NCI-H69 (cell line): ENCODE data around the gene FILIP1L.

Experiments
- DNase-seq: peaks from one replicate; lab custom pipeline; 2025; lab: John Stamatoyannopoulos, UW

The FILIP1L gene

GRCh38 chr3:99891610-99892285 is 222.6 kb downstream of the FILIP1L start:
- DNase-seq: no peak

GRCh38 chr3:99885851-99886250 is 228.4 kb downstream of the FILIP1L start:
- no peak for DNase-seq

DNA sequence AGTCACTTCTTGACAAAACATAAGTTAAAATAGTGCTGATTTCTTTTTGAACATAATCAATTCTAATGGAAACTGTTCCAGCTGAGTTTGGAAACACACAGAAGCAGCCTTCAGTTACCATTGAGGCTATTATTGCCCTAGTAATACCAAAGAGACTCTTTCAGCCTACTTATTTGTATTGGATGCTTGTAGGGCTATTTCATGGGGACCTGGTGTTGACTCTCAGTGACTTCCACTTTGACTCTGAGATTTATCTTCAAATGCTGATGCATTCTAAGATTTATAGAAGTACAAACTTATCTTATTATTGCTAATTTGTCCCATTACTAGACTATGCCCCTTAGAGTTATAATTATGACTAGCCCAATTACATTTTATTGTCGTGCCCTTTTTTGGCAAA is 229.2 kb downstream of the FILIP1L start:
- DNase-seq: no peak

DNA sequence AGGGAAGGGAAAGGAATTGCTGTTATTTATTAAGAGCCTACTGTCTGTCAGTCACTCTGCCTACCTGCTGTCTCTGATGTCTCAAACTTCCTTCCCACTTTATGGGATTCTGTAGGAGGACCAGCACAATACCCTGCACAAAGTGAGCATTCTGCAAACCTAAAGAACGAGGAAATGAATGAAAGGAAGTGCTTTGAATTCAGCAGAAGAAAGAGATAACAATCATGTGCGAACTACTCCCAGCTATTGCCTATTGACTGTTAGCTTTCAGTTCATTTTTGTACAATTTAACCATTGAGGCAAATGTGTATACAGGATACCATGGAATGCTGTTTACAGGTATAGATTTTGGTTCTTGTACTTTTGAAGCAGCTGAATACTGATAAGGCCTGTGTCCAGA is 229.8 kb downstream of the FILIP1L start:
- no peak for DNase-seq

GRCh38 chr3:99883693-99884092 is 230.6 kb downstream of the FILIP1L start:
- no peak for DNase-seq

GRCh38 chr3:99883138-99883461 is 231.2 kb downstream of the FILIP1L start:
- no peak for DNase-seq

DNA sequence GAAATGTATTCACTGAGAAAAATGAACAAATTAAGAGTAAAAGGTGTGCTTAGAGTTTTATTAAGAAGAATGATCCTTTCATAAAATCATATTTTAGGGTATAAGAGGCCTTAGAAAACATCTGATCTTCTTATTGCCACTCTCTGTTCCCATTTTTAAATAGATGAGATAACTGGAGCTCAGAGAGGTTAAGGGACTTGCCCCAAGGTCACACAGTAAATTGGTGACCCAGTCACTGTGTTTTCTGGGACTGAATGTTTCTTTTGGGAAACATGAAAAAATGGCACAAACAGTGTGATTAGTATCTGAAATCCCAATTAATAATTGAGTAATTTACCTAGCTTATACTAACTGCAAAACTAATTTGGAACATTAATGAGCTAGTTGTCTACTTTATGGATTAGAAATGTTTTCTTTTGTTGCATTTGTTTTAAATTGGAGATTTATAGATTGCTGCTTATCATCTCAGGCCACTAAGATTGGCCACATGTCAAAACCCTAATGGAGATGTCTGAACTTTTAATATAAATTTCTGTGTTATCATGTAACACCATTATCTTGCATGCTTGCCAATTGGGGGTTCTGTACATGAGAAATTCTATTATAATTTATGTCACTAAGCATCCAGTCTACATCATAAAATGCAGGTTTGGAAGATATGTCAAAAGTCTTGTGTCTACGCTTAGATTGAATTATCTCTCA is 231.7 kb downstream of the FILIP1L start:
- no peak for DNase-seq

DNA sequence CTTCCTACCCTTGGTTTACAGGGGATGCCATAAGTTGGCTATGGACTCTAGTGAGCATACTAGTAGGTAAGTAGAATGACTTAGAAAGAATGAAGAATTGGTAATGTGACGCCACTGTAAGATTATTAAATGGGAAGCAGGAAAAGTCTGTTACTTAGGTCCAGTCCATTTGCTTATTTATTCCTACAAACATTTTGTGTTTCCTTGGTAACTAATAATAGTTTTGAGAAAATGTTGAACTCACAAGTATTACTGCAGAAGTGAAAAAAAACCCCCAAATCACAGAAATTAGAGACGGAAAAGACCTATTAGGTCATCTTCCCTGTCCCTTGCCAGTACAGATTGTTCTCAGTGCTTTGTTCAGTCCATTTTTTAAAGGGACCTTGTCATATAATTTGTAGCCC is 233.2 kb downstream of the FILIP1L start:
- DNase-seq: no peak

DNA sequence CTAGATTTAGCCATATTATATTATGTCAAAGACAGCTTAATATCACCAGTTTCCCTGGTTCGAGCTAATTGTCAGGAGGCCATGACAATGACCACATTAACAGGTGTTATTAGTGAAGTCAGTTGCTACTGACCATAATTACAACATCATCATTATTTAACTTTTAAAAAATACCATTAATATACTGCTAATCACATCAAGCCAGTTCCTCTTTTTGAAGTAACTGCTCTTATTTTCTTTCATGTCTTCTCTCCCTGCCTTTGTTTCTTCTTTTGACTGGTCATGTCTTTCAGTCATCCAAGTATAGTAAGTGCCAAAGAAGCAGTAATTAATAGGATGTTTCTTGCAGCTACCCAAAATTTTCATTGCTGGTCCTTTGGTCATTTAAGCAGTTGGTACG is 235.0 kb downstream of the FILIP1L start:
- no peak for DNase-seq

DNA sequence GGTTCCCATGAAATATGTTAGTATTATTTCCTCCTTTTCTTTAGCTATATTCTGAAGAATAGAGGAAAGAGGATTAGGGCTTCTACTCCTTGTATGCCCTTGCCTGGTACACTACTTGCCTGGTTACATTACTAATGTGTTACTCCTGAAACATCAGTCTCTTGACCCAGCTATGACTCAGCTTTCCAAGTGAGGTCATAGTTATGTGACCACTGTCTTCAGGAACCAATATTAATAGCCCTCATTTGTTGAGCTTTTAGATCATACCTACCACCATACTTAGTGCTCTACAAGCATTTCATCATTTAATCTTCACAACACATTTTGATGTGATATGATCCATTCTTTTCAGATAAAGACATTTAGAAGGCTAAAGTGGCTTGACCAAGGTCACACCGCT is 236.3 kb downstream of the FILIP1L start:
- DNase-seq: no peak

DNA sequence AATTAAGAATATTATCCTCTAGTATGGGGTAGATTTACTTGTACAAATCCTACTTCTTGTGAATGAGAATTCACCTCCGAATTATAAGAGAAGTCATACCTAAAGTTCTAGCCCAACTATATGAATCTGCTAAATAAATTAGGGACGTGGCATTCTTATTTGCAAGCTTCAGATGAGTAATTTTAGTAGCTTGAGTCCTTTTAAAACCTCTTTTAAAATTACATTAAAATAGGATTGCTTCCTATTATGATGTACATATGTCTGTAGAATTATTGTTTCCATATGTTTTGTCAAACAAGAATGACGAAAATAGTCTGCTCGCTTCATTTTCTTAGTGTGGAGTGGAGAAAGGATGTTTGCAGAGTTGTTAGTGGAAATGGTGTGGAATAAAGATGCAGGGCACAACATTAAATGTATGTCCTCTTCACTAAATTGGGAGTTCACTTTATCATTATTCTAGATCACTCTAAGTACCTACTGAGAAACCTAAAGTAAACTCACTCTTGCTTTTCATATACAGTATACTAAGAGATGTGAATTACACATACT is 237.2 kb downstream of the FILIP1L start:
- DNase-seq: no peak

DNA sequence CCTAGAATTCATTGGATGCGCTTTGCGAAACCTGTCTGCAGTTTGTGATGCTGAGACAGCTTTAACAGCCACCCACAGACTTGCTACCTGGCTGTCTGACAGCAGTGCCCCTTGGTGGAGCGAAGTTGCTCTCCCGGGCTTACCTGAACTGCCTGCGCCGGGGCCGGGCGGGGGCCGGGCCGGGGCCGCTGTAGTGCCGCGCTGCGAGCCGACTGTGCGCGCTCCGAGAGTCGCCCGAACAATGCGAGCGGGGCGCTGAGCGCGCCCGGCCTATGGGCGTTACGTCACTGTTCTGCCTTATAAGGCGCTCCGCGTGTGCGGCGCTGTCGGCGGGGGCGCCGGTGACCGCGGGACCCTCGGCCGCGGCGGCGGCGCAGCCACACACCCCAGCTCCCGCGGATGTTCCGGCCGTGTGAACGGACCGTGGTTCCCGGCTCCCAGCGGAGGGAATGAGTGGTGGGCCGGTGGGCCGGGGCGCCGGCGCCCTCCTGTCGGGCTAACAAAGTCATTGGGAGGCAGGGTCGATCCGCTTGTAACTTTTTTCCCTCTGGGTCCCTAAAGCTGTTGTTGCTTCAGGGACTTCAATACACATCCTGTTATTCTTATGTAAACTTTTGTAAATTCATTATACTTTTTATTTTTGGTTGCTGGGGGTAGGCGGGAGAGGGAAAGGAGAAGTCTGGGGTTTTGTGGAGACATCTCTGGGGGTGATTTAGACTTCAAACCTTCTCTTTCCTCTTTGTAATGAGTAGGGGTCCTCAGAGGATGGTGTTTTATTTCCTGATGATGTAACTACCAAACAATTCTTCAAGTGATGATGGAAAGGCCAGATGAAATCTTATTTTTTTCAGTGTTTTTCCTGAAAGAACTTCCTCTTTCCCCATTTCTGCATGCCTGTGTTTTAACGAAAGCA is 238.1 kb downstream of the FILIP1L start:
- no peak for DNase-seq

- no peak for DNase-seq
These were observed 238.7 kb downstream of the FILIP1L start for GRCh38 chr3:99875581-99875928.

DNA sequence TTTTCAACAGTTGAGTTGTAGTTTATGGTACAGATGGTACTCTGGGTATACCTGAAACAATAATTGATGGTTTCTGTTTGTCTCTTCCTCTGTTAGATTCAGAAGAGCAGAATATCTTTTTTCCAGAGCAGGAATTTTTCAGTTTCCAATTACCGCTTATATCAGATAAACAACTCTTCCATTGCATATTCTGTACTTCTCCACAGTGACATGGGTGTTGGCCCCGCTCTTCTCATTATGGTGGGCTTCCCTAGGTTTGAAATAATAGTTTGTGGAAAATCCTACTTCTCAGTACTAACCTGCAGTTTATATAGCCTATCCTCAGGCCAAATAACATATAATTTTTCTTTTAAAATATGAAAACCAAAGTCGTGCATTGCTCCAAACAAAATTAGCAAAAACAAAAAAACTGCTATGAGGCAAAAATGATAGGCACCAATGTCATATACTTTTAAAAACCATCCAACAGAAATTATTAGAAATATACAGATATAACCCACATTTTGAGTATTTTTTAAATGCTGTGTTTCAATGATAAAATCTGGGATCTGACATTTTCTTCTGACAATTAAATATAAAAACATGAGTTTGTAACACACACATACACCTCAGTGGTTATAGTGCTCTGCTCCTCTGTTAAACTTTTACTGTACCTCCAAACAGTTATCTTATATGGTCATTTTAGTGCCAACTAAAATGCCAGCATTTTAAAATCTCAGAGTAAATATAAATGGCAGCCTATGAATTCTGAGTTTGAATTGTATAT is 239.9 kb downstream of the FILIP1L start:
- no peak for DNase-seq

DNA sequence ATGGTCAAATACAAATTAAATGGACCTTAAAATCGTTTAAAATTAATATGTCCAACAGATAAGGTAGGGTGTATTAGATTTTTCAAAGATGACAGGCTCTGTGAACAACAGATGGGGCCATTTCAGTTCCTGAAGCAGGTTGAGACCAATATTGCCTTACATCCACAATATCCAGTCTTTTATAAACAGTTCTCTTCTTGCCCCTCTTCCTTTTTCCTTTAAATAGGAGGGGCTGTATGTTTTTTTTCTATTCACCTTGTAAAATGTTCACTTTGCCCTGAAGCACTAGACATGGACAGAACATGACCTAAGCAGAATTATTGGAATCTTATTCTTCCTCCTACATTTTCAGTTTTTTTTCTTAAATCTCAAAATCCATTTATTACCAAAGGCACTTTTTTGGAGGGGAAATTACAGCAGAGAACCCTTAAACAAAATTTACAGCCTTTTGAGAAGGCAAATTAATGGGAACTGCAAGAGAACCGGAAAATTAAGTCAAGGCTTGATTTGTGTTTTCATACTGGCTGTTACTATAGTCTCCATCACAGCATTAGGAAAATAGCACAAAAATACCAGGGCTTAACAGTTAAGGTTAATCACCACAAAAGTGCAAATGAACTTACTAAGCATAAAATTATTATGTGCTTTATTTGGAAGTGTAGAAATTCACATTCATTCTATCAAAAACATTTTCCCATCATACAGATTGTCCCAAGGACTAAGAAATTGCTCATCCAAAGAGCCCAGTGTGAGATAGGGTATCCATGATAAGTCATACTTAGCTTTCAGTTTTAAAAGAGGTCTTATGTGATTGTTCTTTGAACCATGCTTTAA is 240.8 kb downstream of the FILIP1L start:
- DNase-seq: peak; percentile 28

- peak; percentile 21 for DNase-seq
These were observed 241.4 kb downstream of the FILIP1L start for GRCh38 chr3:99872923-99873254.

- no peak for DNase-seq
These were observed 242.9 kb downstream of the FILIP1L start for GRCh38 chr3:99871231-99872045.

DNA sequence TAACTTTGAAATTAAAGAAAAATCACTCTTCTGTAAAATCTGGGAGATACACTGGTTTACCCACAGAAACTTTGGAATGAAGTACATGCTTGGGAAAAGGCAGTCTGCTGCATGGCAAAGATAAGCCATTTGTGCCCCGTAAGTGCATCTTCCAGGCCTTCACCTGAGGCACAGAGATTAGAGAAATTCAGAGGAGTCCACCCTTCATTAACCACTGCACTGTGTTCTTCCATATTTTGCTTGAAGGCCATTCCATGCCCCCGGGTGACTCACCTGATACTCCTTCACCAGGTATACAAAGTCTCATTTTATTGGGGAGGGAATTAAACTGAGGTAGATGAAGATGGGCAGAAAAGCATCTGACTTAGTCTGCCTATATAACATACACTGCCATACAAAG is 243.6 kb downstream of the FILIP1L start:
- no peak for DNase-seq

GRCh38 chr3:99869621-99870020 is 244.7 kb downstream of the FILIP1L start:
- DNase-seq: no peak

GRCh38 chr3:99868311-99868646 is 246.0 kb downstream of the FILIP1L start:
- peak; percentile 59 for DNase-seq
